Suprapubic skin (tissue), 4 donors: ENCODE results near the gene IQCE.

ENCODE experiments used
- CTCF ChIP-seq, 2 donors: fragments of 200-600 bp in 1 of 2; fragments of 450-650 bp in 1 of 2; sonication (generic) in 1 of 2; IDR thresholded peaks; one replicate each; pipeline ENCODE4 v1.5.1; 2016 to 2019; ENCODE audit warnings: antibody characterized with exemption in 2 of 2, mild to moderate bottlenecking in 1 of 2, moderate library complexity in 1 of 2
- POLR2A ChIP-seq, 2 donors: fragments of 450-650 bp; IDR thresholded peaks; one replicate each; pipeline ENCODE4 v1.6.1; 2017; ENCODE audit warnings: antibody characterized with exemption in 2 of 2, mild to moderate bottlenecking in 2 of 2, moderate library complexity in 2 of 2
- POLR2AphosphoS5 ChIP-seq, 3 donors: sonication (generic); formaldehyde crosslinking; IDR thresholded peaks; one replicate each; pipeline ENCODE4 v1.6.1; 2017; ENCODE audit warnings: antibody characterized with exemption in 3 of 3

- TF ChIP-seq CTCF (IDR thresholded peaks at IDR 0.05) = no peak
- no peak for TF ChIP-seq POLR2AphosphoS5 (IDR thresholded peaks at IDR 0.05)
- TF ChIP-seq POLR2A (IDR thresholded peaks at IDR 0.05) = no peak
Observed at GRCh38 chr7:2644220-2644561, 85.4 kb downstream of the IQCE start.
